OCI-LY7 (cell line): ENCODE results near the gene RSKR.
"Not testable (repeated sequence)": the region's sequence is repeated elsewhere in the genome, so short reads cannot be mapped to it uniquely, and the experiment has no call there.

Source experiments
- EZH2phosphoT487 ChIP-seq: fragments of 200-600 bp; sonication (generic); IDR thresholded peaks from 2 replicates; pipeline ENCODE4 v1.6.1; 2018; ENCODE audit warnings: low read depth, borderline replicate concordance, mild to moderate bottlenecking, mixed run types, antibody characterized with exemption, low read length, moderate library complexity, mixed read lengths
- TF ChIP-seq, protein P1 (sequence below): fragments of 200-600 bp; sonication (generic); conservative IDR thresholded peaks from 2 replicates; pipeline ENCODE4 v1.5.1; 2014; ENCODE audit warnings: mild to moderate bottlenecking, antibody characterized with exemption, low read length, moderate library complexity, mixed read lengths

DNA sequence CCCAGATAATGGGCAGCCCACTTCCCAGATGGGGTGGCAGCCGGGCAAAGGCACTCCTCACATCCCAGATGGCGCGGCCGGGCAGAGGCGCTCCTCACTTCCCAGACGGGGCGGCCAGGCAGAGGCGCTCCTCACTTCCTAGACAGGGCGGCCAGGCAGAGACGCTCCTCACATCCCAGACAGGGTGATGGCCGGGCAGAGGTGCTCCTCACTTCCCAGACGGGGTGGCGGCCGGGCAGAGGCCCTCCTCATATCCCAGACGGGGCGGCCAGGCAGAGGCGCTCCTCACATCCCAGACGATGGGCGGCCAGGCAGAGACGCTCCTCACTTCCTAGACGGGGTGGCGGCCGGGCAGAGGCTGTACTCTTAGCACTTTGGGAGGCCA, 45.5 kb upstream of the RSKR start:
- TF ChIP-seq, protein P1, sequence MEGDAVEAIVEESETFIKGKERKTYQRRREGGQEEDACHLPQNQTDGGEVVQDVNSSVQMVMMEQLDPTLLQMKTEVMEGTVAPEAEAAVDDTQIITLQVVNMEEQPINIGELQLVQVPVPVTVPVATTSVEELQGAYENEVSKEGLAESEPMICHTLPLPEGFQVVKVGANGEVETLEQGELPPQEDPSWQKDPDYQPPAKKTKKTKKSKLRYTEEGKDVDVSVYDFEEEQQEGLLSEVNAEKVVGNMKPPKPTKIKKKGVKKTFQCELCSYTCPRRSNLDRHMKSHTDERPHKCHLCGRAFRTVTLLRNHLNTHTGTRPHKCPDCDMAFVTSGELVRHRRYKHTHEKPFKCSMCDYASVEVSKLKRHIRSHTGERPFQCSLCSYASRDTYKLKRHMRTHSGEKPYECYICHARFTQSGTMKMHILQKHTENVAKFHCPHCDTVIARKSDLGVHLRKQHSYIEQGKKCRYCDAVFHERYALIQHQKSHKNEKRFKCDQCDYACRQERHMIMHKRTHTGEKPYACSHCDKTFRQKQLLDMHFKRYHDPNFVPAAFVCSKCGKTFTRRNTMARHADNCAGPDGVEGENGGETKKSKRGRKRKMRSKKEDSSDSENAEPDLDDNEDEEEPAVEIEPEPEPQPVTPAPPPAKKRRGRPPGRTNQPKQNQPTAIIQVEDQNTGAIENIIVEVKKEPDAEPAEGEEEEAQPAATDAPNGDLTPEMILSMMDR: not testable (repeated sequence)
- not testable (repeated sequence) for TF ChIP-seq EZH2phosphoT487
